GM19328 (cell line): ENCODE results near the gene DCDC2.
"Not testable (repeated sequence)": the region's sequence is repeated elsewhere in the genome, so short reads cannot be mapped to it uniquely, and the experiment has no call there.

Source experiments
- ATAC-seq: cut with Tn5 transposase; IDR thresholded peaks from one replicate; pipeline ENCODE4 v1.9.1; 2021; ENCODE audit warnings: mild to moderate bottlenecking, moderate library complexity; ENCODE audit not compliant: unreplicated experiment

The DCDC2 gene

DNA sequence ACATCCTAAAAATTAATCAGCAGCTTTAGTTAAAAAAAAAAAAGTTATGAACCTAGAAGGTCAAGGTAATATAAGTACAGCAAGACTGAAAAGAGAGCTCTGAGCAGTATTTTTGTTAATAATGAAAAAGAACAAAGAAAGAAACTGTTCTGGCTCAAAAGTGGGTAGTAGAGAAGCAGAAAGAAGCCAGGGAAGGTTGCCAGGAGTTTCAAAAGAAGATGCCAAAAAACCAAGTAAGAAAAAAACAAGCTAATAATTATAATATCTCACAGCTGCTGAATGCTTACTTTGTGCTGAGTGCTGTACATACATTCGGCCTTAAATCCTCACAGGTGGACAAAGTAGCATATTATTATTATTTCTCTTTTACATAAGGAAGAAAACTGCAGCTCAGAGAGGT is 200.0 kb downstream of the DCDC2 start:
- no peak for ATAC-seq

DNA sequence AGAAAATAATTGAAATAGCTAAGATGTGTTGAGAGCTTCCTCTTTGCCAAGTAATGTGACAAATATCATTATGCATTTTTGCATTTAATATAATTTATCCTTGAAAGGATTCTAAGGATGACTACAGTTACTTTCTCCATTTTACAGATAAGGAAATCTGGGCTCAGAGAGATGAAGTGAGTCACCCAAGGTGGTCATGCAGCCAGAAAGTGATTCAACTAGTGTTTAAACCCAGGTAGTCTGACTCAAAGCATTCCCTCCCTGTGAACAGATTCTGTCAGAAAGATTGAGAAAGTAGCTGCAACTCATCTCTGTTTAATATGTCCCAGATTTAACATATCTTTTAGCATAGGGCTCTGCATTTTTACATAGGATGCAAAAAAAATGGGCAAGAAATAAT is 203.7 kb downstream of the DCDC2 start:
- ATAC-seq = no peak

DNA sequence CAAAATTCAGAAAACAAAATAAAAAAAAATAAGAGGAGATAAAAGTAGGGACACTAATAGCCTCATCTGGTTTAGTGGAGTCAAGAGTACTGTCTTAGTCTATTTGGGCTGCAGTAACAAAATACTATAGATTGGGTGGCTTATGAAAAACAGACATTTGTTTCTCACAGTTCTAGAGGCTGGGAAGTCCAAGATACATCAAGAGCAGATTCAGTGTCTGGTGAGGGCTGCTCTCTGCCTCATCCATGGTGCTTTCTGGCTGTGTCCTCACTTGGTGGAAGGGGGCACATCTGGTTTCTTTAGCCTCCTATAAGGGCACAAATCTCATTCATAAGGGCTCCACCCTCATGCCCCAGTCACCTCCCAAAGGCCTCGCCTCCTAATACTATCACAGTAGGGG is 205.8 kb downstream of the DCDC2 start:
- ATAC-seq = no peak

DNA sequence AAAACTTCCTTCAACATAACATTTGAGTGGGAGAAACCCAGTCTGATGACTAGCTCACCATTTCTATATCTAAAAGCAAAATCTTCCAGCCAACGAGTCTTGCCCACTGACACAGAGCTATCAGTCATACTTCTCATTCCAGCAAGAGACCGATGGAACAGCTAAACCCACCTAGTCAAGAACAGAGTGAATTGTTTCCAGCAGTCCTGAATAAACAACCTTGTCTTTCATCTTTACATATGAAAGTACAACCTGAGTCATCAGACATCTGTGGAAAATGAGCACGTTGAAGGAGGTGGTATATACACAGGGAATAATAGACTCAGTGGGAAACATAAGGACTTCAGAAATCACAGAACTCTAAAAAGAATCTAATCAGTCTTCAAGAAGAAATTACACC is 208.0 kb downstream of the DCDC2 start:
- ATAC-seq = no peak

DNA sequence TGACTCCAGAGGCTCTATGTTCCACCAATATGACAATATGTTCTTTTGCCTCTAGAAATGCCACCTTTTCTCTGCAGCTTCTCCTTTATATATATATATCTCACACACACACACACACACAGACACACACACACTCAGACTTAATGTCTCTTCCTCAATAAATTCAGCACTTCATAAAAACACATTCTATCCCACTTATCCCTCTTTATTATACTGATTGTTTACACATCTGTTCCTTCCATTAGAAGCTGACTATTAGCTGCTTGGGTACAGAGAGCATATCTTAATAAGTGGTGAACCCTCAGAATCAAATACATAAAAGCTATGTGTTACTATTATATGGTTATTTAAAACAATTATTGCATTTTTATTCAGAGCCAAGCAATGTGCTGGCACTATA is 208.6 kb downstream of the DCDC2 start:
- ATAC-seq = no peak

DNA sequence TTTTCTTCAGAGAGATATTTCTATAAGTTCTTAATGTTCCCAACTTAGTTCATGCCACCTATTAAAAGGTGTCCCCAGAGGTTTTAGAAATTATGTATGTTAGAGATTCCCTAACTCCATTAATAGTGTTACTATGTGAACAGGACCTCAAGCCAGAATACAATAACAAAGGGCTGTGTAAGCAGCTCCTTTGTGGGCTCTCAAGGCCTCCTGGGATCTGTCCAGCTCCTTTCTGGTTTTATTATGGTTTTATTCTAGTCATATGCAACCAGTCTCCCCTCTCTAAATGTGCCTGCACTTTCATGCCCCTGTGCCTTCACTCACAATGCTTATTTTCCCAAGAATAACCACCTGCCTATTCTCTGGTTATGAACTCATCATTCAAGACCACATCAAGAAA is 209.2 kb downstream of the DCDC2 start:
- ATAC-seq = no peak

DNA sequence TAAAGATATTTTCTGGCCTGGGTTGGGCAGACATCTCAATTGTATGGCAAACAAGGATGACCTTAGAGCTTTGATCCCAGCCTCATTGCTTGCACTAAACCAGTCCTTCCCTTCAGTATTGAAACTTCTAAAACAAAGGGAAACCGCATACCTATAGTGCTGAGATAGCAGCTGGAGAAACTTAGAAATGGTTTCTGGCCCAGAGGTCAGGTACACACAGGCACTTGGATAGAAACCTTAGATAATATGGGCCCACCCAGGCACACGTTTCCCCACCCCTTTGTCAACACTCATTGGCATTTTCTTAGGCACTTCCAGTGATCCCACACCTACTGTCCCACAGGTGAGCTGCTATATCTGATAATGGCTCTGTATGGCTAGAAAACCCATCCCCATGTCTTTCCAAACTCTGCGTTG is 209.7 kb downstream of the DCDC2 start:
- no peak for ATAC-seq

DNA sequence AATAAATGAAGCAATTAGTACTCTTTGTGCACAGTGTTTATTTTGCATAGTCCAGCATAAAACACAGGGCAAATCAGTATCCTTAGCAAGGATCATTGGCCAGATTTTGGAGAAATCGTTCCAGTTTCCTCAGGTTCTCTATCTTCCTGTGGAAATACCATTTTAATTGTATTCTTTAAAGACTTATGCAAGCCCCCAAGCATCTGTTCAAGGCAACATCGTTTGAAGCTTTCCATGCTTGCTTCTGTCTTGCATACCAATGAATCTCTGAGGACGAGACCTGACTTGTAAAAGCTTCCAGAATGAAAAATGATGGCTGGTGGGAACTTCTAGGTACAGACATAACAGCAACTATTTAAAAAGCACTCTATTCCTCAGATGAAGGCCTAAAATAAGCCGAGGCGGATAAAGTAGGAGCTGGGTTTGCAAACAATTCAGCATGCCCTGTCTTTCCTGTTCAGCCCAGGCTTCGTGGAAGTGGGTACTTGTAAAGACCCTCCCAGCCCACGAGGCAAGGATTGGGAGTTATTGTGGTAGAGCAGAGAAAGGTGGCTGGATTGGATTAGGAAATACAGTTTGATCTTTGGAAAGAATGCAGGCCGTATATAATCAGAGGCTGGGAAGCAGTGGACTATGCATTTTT is 210.2 kb downstream of the DCDC2 start:
- ATAC-seq = no peak

DNA sequence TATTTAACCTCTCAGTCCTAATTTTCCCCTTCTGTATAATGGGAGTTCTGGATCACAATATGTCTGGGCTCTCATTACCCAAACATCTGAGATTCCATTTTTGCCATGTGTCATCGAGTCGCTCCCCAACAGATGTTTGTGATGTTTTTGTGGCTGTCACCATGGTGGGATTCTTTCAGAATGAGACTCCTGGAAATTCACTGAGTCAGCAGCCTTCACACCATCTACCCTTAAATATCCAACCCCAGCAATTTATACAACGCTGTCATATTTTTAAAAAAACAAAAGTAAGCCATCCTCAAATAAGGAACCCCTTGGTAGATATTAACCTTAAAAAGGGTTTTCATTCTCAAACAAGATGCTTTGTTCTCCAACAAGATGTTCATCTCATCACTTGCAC is 211.0 kb downstream of the DCDC2 start:
- ATAC-seq = no peak

DNA sequence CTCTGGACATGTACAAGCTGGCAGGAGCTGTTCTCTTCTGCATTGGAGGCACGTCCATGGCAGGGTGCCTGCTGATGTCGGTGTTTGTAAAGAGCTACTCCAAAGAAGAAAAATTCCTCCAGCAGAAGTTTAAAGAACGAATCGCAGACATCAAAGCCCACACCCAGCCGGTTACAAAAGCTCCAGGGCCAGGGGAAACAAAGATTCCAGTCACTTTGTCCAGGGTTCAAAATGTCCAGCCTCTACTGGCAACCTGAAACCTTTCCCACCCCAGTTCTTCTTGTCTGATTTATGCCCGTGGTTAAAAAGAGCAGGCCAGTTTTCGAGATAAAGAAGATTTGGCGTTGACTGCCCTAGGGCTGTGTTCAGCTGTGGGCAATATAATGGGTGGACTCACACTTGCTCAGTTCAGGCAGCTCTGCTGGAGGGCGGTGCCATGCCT is 212.1 kb downstream of the DCDC2 start:
- ATAC-seq = no peak

DNA sequence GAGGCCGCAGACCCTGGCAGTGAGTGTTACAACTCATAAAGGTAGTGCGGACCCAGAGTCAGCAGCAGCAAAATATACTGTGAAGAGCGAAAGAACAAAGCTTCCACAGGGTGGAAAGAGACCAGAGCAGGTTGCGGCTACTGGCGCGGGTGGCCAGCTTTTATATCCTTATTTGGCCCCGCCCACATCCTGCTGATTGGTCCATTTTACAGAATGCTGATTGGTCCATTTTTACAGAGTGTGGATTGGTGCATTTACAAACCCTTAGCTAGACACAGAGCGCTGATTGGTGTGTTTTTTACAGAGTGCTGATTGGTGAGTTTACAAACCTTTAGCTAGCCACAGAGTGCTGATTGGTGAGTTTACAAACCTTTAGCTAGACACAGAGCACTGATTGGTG is 215.1 kb downstream of the DCDC2 start:
- ATAC-seq = not testable (repeated sequence)

DNA sequence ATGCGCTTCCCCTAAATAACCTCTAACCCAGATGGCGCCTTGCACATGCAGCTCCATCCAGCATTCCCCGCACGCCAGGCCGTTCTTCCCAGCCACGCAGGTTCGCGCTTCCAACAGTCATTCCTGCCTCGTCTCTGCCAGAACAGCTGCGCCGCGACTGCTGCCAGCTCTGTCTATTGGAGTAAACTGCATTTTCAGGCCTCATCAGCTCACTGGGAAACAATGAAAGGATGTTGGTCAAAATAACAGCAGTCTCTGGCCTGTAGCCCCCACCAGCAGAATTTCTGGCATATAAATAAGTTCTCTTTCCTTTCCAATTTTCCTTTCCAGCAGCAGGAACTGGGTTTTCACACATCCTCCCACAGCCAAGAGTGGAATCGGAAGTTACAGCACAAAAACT is 217.3 kb downstream of the DCDC2 start:
- no peak for ATAC-seq

DNA sequence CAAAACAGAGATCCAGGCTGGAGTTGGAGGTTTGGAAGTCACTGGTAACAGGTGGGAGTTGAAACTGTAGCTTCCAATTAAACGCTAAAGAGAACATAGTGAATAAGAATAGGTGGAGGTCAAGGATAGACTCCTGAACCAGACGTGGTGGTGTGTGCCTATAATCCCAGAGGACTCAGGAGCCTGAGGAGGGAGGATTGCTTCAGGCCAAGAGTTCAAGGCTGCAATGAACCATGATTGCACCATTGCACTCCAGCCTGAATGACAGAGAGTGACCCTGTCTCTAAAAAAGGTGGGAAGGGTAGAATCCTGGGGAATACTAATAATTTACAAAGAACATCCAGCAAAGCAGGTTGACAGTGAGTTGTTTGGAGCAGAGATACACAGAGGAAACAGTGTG is 218.2 kb downstream of the DCDC2 start:
- no peak for ATAC-seq

DNA sequence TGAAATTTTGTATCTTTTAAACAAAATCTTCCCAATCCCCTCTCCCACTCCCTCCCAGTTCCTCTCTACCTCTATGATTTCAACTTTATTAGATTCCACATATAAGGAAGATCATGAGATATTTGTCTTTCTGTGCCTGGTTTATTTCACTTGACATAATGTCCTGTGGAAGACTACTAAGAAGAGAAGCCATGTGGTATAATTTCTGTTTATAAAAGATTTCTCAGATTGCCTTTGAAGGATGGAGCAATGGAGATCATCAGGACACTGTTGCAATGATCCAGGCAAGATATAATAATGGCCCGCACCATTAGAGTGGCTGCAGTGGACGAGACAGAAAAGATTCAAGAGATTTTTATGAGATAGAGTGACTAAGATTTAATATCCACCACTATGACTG is 218.8 kb downstream of the DCDC2 start:
- ATAC-seq = no peak

DNA sequence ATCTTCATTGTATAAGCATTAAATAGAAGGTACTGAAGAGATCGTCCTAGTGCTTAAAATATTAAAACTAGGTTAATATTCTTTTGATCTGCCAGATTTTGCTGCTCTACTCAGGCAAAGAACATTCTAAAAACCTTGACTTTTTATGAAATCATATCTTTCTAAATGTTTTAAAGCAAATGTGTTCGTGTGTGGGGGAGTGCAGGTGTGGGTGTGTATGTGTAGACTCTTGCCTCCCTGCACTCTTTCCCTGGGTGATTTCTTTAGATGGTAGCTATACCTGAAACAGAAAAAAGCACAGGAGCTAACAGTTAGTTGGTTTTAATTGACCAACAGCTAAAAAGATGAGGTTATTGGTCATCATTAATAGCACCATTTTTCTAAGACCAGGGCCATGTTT is 226.1 kb downstream of the DCDC2 start:
- ATAC-seq = no peak

DNA sequence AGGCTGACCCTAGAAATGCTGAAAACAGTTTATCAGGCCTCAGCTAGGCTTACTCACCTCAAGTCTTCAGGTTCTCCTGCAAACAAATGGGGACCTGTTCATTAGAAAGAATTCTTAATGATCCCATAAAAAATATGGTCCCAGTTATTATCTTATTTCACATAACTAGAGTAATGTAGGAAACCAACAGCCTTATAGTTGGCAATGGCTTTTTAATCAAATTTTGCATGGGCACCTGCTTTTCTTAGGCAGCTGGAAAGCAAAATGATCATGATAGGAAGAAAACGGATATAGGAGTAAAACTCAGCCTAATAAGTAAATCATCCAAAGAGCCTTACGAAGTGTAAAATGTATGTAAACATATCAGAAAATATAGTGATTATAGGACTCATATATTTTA is 230.5 kb downstream of the DCDC2 start:
- no peak for ATAC-seq

DNA sequence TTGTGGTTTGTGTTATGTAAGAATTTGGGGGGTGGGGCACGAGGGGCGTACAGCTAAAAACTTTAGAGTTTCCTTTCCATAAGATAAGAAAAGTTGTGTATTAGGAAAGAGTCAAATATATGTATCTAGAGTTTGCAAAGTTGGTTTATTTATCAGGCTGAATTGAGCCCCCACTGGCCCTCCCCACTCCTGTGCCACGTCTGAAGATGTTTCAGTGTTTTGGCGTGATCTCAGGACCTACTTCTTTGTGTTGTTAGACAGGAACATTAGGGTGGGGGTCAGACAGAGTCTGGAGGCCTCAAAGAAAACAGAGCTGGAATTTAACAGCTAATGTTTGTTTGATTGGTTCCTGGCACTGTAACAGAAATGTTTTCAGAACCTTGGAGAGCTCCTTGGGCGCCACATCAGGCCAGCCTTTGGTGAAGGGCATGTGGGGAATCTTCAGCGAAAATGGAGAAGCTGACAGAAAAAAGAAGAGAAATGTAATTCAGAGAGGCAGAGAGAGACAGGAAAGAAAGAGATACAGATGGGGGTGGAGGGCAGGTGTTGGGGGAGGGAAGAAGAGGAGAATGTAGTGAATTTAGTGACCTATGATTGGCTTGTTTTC is 231.2 kb downstream of the DCDC2 start:
- no peak for ATAC-seq

DNA sequence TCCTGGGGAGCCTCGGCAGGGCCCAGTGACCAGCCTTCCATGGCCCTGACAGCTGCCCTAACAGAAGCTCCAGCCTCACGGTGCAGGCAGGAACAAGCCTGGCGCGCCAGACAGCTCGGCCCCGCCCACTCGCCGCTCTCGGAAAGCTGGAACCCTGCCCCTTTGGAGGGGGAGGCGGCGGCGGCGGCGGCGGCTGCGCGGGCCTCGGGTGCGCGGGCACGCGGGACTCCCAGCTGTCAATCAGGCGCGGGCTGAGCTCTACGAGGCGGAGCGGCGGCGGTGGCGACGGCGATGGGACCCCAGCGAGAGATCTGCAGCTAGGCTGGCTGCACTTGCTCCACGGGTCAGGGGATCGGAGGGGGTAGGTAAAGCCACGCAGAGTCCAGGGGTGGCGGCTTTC is 231.9 kb downstream of the DCDC2 start, which contains the start of gene NRSN1:
Gene NRSN1 (plus strand): TSS at position 236 of the 400 bp plus-strand sequence. CDS start 8,113 bp downstream, outside the sequence.
- ATAC-seq = no peak

DNA sequence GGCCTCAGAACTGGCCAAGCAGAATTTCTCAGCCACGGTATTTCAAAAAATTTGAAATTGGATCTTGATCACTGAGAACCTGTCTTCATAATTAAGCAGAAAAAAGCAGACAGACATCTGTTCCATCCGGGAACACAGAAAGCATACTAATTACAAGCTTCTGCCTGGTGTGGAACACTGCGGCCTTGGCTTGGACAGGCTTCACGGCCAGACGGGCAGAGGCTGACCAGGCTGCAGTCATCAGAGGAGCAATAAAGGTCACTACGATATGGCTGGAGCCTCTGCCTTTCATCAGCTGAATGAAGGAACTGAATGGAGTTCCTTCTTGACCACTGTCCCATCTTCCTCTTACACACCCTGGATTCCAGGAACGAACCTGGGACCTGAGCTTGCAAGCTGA is 235.7 kb downstream of the DCDC2 start:
- no peak for ATAC-seq
